Activated naive CD8-positive, alpha-beta T cell treated with anti-CD3 and anti-CD28 coated beads, Interleukin-2, amount 50 U/mL, for 24 hours (primary cell): Measurements from ENCODE around the gene UBN1.

Source experiments
- ATAC-seq: fragments of 150-1000 bp; cut with Tn5 transposase; one replicate; pipeline ENCODE4 v1.10.0; 2021
- DNase-seq: peaks from one replicate; pipeline ENCODE4 v3.0.0; 2021
- H3K27ac Mint-ChIP-seq: one replicate; pipeline ENCODE4 v1.8.0; 2021; ENCODE audit warnings: mild to moderate bottlenecking, mixed read lengths
- H3K27me3 Mint-ChIP-seq: one replicate; pipeline ENCODE4 v1.8.0; 2021; ENCODE audit warnings: mixed read lengths
- H3K36me3 Mint-ChIP-seq: one replicate; pipeline ENCODE4 v1.8.0; 2021; ENCODE audit warnings: low read depth, mixed read lengths
- H3K4me1 Mint-ChIP-seq: one replicate; pipeline ENCODE4 v1.8.0; 2021; ENCODE audit warnings: mixed read lengths
- H3K4me3 Mint-ChIP-seq: one replicate; pipeline ENCODE4 v1.8.0; 2021; ENCODE audit warnings: mild to moderate bottlenecking, moderate library complexity, mixed read lengths
- H3K9me3 Mint-ChIP-seq: one replicate; pipeline ENCODE4 v1.8.0; 2021; ENCODE audit warnings: mixed read lengths

The UBN1 gene

DNA sequence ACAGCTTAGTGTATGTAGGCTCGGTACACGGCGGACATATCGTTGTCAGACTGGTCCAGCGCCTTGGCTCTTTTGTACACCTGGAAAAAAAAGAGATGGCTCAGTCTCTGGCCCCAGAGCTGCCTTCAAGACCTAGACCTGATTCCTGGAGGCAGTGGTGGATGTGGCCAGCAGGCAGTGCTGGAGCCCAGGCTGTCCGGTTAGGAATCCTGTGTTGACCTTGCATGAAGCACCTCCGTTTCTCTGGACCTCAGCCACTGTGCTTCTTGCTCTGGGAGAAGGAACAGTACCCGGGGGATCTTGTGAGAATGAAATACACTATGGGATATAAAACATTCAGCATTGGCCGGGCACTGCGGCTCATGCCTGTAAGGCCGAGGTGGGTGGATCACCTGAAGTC lies 42.0 kb upstream of the UBN1 start:
- Mint-ChIP-seq H3K9me3 (no peaks in the 10 kb centered on the region), H3K27me3 (no peaks in the 10 kb centered on the region), H3K4me1 (peaks cover 6% of the 10 kb centered on the region), H3K36me3 (peaks cover 22% of the 10 kb centered on the region), H3K27ac (no peak overlapping the region), H3K4me3 (no peak overlapping the region)
- no peak for DNase-seq
- no peak for ATAC-seq

DNA sequence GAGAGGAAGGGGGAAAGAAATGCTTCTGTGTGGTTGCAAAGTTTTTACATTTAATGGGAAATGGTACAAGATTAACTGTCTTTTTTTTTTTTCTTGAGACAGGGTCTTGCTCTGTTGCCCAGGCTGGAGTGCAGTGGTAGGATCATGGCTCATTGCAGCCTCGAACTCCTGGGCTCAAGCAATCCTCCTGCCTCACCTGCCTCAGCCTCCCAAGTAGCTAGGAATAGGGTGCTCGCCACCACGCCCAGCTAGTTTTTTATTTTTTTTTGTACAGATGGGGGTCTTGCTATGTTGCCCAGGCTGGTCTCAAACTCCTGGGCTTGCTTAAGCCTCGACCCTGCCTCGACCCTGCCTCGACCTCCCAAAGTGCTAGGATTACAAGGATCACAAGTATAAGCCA lies 41.0 kb upstream of the UBN1 start:
- DNase-seq (no peak), ATAC-seq (no peak)
- H3K4me1 Mint-ChIP-seq: no peaks in the 10 kb centered on the region
- no peaks in the 10 kb centered on the region for H3K9me3 Mint-ChIP-seq
- H3K4me3 Mint-ChIP-seq: no peak overlapping the region
- peaks cover 22% of the 10 kb centered on the region for H3K36me3 Mint-ChIP-seq
- no peaks in the 10 kb centered on the region for H3K27me3 Mint-ChIP-seq
- H3K27ac Mint-ChIP-seq: no peak overlapping the region

DNA sequence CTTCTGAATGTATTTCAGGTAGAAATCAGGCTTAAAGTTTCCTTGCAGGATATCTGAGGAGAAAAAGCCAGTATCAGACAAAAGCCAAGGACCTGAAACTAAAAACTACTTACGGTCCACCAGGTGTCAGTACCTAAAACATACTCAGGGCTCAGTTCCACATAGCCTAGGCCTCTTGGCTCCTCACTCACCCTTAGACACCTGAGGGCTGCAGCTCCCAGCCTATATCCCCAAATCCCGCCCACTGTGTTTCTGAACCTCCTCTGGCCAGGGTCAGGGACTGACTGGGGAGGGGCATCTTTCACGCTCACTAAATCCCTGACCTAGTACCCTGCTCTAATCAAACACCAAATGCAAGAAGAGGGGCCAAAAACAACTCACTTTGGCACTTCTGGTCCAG lies 36.0 kb upstream of the UBN1 start:
- ATAC-seq (peak; percentile 15), DNase-seq (no peak)
- no peaks in the 10 kb centered on the region for H3K27me3 Mint-ChIP-seq
- no peak overlapping the region for H3K27ac Mint-ChIP-seq
- H3K36me3 Mint-ChIP-seq: peaks cover 39% of the 10 kb centered on the region
- no peaks in the 10 kb centered on the region for H3K4me1 Mint-ChIP-seq
- no peaks in the 10 kb centered on the region for H3K9me3 Mint-ChIP-seq
- H3K4me3 Mint-ChIP-seq: no peak overlapping the region

DNA sequence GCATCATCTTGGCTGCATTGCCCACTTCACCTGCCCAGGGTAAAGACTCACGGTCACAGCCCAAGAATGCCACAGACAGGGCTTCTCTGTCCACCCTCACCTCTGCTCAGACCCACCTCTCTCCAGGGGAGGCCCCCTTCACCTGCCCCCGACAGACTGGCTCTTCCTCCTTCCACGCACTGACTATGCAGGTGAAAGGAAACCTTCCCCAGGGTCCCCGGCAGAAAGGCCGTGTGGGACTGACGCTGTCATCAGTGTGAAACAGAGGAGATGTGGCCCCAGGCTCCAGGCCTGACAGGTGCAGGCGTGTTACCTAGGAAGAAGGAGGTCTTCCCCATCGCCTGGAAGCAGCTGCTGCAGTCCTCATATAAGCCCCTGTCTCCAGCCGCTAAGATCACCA lies 35.5 kb upstream of the UBN1 start:
- Mint-ChIP-seq H3K27ac (no peak overlapping the region), H3K36me3 (peaks cover 39% of the 10 kb centered on the region)
- ATAC-seq: no peak

DNA sequence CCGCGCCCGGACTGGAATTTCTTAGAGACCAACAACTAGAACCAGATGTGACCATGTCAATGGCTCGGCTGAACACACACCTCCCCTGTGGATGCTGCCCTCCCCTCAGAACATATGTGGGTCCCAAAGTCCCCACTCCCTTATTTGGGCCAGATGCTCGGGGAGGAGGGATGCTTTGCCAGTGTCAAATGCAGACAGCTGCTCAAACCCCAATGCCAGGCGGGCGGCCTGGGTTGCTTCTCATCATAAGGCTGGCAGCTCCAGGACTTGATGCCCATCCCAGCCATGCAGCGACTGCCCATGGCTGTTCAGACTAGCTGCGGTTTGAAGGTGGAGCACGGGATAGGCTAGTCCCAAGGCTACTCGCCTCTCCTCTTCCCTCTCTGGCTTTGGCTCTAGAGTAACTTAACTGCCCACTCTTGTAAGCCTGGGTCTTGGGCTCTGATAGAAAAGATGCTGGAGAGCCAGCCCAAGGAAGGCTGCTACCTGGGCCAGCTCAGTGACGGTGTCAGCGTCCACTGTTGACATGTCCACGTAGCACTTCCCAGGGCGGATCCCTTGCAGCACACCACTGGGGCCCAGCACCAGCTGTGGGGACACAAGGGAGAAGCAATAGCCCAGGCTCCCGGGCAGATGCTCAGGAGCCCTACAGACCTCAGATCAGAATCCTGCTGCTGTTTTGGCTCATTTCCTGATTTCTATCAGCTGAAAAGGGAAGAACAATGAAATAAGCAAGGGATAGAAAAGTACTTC lies 33.9 kb upstream of the UBN1 start:
- Mint-ChIP-seq H3K4me1 (no peaks in the 10 kb centered on the region), H3K4me3 (no peak overlapping the region), H3K36me3 (peaks cover 39% of the 10 kb centered on the region), H3K9me3 (no peaks in the 10 kb centered on the region), H3K27ac (no peak overlapping the region), H3K27me3 (no peaks in the 10 kb centered on the region)
- ATAC-seq (no peak), DNase-seq (no peak)

More for the DNA sequence above, 35.5 kb upstream of the UBN1 start:
- H3K4me1 Mint-ChIP-seq: no peaks in the 10 kb centered on the region
- H3K4me3 Mint-ChIP-seq: no peak overlapping the region
- H3K27me3 Mint-ChIP-seq: no peaks in the 10 kb centered on the region
- H3K9me3 Mint-ChIP-seq: no peaks in the 10 kb centered on the region
- no peak for DNase-seq

DNA sequence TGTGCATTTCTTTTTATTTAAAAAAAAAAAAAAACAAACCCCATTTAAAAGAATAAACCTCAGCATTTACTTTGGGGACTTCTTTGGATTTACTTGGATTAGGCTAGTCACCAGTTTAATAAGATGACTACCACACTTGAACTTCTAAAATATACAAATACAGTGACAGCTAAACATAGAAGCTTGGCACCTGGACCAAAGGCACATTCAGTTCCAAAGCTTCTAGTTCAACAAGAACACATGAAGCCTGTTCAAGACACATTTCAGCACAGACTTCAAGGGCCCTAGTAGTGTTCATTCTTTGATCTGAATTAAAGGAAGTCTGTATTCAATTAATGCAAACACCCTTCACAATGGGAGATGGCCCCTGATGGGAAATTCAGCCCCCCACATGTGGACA lies 33.2 kb upstream of the UBN1 start:
- H3K4me3 Mint-ChIP-seq: no peak overlapping the region

DNA sequence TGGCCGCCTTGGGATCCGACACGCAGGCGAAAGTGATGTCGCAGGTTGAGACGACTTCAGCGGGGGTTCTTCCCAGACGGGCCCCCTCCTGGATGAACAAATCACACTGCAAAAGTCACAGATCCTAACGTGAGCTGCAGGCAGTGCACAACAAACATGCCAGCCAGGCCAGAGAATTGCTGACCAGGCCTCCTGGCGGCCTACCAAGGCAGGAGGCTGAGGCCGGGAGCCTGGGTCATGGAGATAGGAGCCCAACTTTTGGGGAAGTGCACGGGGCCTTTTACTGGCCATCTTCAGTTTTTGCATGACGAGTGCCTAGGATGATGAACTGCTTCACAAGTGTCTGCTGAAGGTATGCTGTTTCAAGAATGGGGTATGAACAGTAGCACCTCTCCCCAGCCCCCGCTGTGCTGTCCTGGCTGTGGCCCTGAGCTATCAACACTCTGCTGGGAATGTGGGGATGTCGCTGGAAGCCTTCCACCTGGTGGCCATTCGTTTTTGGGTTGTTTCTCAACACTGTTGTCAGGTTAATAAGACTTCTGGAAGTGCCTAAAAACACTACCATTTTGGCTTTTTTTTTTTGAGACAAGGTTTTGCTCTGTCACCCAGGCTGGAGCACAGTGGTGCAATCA lies 32.6 kb upstream of the UBN1 start:
- ATAC-seq (no peak), DNase-seq (no peak)
- H3K9me3 Mint-ChIP-seq: no peaks in the 10 kb centered on the region
- H3K4me3 Mint-ChIP-seq: no peak overlapping the region
- no peaks in the 10 kb centered on the region for H3K4me1 Mint-ChIP-seq
- H3K36me3 Mint-ChIP-seq: peaks cover 39% of the 10 kb centered on the region
- H3K27ac Mint-ChIP-seq: no peak overlapping the region
- no peaks in the 10 kb centered on the region for H3K27me3 Mint-ChIP-seq

More for the DNA sequence above, 33.2 kb upstream of the UBN1 start:
- Mint-ChIP-seq H3K36me3 (peaks cover 36% of the 10 kb centered on the region), H3K4me1 (no peaks in the 10 kb centered on the region), H3K27me3 (no peaks in the 10 kb centered on the region), H3K9me3 (no peaks in the 10 kb centered on the region), H3K27ac (no peak overlapping the region)
- ATAC-seq (no peak), DNase-seq (no peak)

DNA sequence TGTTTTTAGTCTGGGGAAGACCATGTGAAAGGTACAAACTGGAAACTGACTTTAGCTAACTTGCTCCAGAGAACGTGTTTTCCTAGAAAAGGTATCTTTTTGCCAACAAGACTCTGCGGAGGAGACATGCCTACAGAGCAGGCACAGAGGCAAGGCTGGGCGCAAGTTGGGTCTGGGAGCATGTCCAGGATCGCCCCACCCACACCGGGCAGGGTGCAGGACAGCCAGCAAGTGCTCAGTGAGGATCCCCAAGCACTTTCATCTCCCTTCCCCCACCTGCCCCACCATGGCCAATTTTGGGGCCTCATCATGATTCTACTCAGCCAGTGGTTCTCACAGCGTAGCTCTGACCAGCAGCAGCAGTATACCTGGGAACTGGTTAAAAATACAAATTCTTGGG lies 26.6 kb upstream of the UBN1 start:
- no peak for DNase-seq
- peaks cover 39% of the 10 kb centered on the region for H3K36me3 Mint-ChIP-seq
- no peak overlapping the region for H3K4me3 Mint-ChIP-seq
- H3K27me3 Mint-ChIP-seq: no peaks in the 10 kb centered on the region
- no peak for ATAC-seq
- H3K27ac Mint-ChIP-seq: no peak overlapping the region
- no peaks in the 10 kb centered on the region for H3K4me1 Mint-ChIP-seq
- no peaks in the 10 kb centered on the region for H3K9me3 Mint-ChIP-seq

DNA sequence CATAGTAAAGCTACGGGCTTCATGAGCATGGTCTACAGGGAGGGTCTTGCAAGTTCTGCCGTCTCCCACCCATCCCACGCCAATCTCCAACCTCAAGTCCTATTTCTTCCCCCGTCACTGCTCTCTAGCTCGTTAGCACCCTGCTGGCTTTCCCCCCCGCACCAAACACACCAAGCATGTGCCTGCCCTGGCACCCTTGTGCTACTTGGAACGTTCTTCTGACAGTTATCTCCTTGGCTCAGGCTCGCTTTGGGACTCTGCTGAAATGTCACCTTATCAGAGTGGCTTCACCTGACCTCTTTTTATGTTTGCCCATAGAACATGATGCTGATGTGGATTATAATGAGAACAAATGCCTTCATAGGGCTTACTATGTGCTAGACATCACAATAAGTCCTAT lies 22.1 kb upstream of the UBN1 start:
- ATAC-seq (no peak), DNase-seq (no peak)
- no peaks in the 10 kb centered on the region for H3K9me3 Mint-ChIP-seq
- H3K27me3 Mint-ChIP-seq: no peaks in the 10 kb centered on the region
- no peak overlapping the region for H3K27ac Mint-ChIP-seq
- peaks cover 43% of the 10 kb centered on the region for H3K36me3 Mint-ChIP-seq
- no peaks in the 10 kb centered on the region for H3K4me1 Mint-ChIP-seq
- H3K4me3 Mint-ChIP-seq: no peak overlapping the region

DNA sequence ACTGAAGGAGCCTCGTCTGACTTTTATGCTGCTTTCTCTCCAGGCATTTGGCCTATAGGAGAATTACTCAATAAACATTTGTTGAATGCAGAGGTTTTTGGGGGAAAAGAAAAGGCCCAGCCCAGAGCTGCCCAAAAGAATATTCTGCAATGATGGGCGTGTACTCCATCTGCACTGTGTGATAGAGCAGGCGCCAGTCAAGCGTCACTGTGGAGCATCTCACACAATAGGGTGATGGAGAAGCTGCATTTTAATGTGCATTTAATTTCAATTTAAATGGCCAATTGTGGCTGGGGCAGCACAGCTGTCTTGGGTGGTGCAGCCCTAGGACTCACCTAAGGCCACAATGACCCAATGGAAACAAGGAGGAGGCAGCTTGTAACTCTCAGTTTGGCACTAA lies 20.8 kb upstream of the UBN1 start:
- H3K36me3 Mint-ChIP-seq: peaks cover 50% of the 10 kb centered on the region
- no peaks in the 10 kb centered on the region for H3K4me1 Mint-ChIP-seq
- H3K9me3 Mint-ChIP-seq: no peaks in the 10 kb centered on the region
- no peaks in the 10 kb centered on the region for H3K27me3 Mint-ChIP-seq
- H3K27ac Mint-ChIP-seq: no peak overlapping the region
- H3K4me3 Mint-ChIP-seq: no peak overlapping the region
- no peak for DNase-seq
- ATAC-seq: no peak

DNA sequence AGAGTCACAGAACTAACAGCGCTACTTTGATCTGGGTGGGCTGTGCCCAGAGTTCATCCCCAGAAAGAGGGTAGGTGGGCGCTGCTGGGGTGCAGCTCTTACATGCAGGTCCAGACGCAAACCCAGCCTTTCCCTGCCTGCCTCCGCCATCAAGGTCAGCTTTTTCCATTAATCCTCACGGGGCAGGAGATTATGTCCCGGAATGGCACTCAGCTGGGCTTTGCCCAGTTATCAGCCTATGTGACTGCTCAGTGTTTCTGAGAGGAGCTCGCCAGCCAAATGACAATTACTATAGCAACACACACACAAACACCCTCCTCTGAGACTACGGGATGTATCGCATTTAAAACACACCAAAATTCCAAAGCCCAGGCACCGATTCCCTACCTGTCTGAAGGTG lies 20.3 kb upstream of the UBN1 start:
- DNase-seq (no peak), ATAC-seq (no peak)
- Mint-ChIP-seq H3K27ac (no peak overlapping the region), H3K27me3 (no peaks in the 10 kb centered on the region), H3K4me1 (no peaks in the 10 kb centered on the region), H3K4me3 (no peak overlapping the region), H3K9me3 (no peaks in the 10 kb centered on the region), H3K36me3 (peaks cover 49% of the 10 kb centered on the region)

DNA sequence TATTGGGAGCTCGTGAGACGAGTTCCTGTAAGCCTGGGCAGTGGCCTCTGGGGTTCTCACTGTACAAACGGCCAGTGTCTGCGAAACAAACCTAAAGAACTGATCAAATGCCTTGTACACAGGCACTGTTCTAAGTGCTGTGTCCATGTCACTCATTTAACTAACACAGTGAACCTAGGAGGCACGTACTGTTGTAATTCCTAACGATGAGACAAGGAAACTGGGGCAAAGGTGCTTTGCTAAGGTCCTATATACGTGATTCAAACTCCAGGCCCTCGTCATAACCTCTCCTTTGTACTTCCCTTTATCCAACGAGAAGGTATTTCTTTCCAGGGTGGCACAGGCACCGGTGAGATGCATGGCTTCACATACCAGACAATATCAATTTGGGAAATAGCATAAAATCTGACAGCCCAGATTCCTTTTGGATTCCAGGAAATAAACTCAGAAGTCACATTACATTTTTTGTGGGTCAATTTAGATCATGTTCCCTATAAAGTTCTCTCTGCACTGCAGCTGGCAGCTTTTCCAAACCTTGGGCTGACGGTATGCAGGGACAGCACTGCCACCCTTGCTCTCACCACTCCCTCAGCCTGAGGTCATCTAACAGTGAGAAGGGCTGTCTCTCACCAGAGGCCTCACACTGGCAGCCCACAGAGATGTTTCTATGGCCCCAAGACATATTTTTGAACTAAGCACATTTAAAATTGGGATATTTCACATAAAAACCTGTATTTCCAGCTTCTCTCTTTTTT lies 18.5 kb upstream of the UBN1 start:
- Mint-ChIP-seq H3K9me3 (no peaks in the 10 kb centered on the region), H3K36me3 (peaks cover 53% of the 10 kb centered on the region), H3K4me3 (no peak overlapping the region), H3K27me3 (no peaks in the 10 kb centered on the region), H3K4me1 (peaks cover 5% of the 10 kb centered on the region), H3K27ac (no peak overlapping the region)
- no peak for DNase-seq
- no peak for ATAC-seq

DNA sequence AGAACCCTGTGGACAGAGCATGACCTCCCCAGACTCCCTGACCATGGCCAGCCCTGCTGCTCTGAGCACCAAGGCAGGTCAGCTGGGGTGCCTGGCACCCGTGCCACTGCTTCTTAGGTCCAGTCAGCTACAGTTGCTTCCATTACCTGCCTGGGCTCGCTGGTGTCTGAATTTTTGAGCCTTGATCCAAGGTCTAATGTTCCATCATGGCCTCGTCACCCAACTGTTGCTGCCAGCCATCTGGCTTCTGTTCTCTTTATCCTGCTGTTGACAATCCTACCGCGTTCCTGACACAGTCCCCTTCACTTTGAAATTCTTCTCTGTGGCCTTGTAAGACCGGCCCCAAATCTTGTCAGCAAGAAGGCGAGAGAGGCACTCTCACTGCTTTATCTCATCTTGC lies 16.9 kb upstream of the UBN1 start:
- Mint-ChIP-seq H3K27ac (no peak overlapping the region), H3K9me3 (no peaks in the 10 kb centered on the region), H3K36me3 (peaks cover 52% of the 10 kb centered on the region), H3K27me3 (no peaks in the 10 kb centered on the region), H3K4me3 (no peak overlapping the region), H3K4me1 (peaks cover 7% of the 10 kb centered on the region)
- ATAC-seq (no peak), DNase-seq (no peak)

DNA sequence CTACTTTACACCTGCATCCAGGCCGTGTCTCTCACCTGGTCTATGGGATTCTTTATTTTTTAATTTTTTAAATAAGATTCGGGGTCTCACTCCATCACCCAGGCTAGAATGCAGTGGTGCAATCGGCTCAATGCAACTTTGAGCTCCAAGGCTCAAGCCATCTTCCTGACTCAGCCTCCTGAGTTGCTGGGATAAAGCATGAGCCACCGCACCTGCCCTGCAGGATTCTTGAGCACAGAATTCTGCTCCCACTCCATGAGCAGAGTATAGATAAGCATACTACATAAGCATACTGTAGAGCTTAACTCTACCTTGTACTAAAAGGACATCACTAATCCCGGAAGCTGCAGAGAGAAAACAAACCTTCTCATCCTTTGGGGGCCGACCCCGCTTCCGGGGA lies 15.7 kb upstream of the UBN1 start:
- Mint-ChIP-seq H3K27ac (no peak overlapping the region), H3K36me3 (peaks cover 51% of the 10 kb centered on the region), H3K4me3 (no peak overlapping the region)

DNA sequence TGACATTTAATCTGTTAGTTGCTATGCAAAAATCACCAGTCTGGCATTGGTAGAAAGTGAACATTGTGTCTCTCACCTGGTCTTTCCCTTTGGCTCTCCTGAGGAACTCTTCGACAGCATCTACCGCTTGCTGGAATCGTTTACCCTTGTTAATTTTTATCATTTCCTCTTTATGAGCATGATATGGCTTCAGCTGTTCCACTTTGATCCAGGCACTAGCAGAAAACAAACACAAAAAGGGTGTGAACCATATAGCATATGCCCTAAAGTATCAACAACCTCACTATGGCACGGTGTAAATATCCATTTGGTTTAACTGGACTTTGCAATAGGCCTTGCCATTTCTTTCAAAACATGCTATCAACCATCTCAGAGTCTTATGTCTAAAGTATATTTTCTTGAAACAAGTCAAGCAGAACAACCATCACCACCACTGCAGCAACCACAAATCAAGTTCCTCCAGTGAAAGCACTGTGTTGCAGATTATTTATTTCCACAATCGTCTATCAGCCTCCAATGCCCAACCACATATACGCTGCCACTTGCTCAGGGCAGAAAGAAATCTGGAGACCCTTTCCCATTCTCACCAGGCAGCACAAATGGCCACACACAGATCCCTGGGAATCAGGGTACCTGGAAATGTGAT lies 14.5 kb upstream of the UBN1 start:
- ATAC-seq (no peak), DNase-seq (no peak)
- no peak overlapping the region for H3K4me3 Mint-ChIP-seq
- peaks cover 48% of the 10 kb centered on the region for H3K36me3 Mint-ChIP-seq
- peaks cover 7% of the 10 kb centered on the region for H3K4me1 Mint-ChIP-seq
- H3K9me3 Mint-ChIP-seq: no peaks in the 10 kb centered on the region
- no peaks in the 10 kb centered on the region for H3K27me3 Mint-ChIP-seq
- no peak overlapping the region for H3K27ac Mint-ChIP-seq

More for the DNA sequence above, 15.7 kb upstream of the UBN1 start:
- DNase-seq: no peak
- H3K4me1 Mint-ChIP-seq: peaks cover 7% of the 10 kb centered on the region
- ATAC-seq: no peak
- no peaks in the 10 kb centered on the region for H3K9me3 Mint-ChIP-seq
- no peaks in the 10 kb centered on the region for H3K27me3 Mint-ChIP-seq
